Right lobe of liver (tissue), 6 donors: ENCODE measurements around the gene PNMA8B. TPM values are rescaled to one million over a fixed set of nuclear protein-coding genes. Genes with fewer than 3 reads are reported as not detected.

Experiments
- ATAC-seq, 4 donors: fragments of 200-7000 bp; cut with Tn5 transposase; one replicate each; pipeline ENCODE4 v1.9.1; 2020; ENCODE audit warnings: mild to moderate bottlenecking in 4 of 4, moderate library complexity in 4 of 4
- DNase-seq, 3 donors: peaks; one replicate each; pipeline ENCODE4 v3.0.0-alpha.2; 2020
- H3K27ac ChIP-seq, 3 donors: fragments of 200-600 bp; one replicate each; pipeline ENCODE4 v1.8.0; 2022
- H3K27me3 ChIP-seq, 2 donors: fragments of 200-600 bp; one replicate each; pipeline ENCODE4 v1.8.0; 2022
- H3K36me3 ChIP-seq, 4 donors: fragments of 200-600 bp; sonication (generic) in 1 of 4; one replicate each; pipeline versions ENCODE4 v1.5.1 to v1.8.0; 2017 to 2022; ENCODE audit warnings: control low read depth in 1 of 4
- H3K4me1 ChIP-seq, 4 donors: fragments of 200-600 bp; sonication (generic) in 1 of 4; one replicate each; pipeline versions ENCODE4 v1.5.1 to v1.8.0; 2017 to 2022; ENCODE audit warnings: control low read depth in 1 of 4
- H3K4me3 ChIP-seq, 3 donors: fragments of 200-600 bp; one replicate each; pipeline ENCODE4 v1.8.0; 2022
- H3K9me3 ChIP-seq, 4 donors: fragments of 200-600 bp; sonication (generic) in 1 of 4; one replicate each; pipeline versions ENCODE4 v1.5.1 to v1.8.0; 2017 to 2022; ENCODE audit warnings: control low read depth in 1 of 4
- POLR2A ChIP-seq: fragments of 450-650 bp; IDR thresholded peaks from one replicate; pipeline ENCODE4 v1.6.1; 2017; ENCODE audit warnings: antibody characterized with exemption, mild to moderate bottlenecking
- whole genome bisulfite sequencing: methylation state at CpG from one replicate; pipeline ENCODE4 v1.1.6; 2018; ENCODE audit warnings: low coverage, low lambda C conversion rate; ENCODE audit not compliant: insufficient coverage; ENCODE audit errors: missing lambda C conversion rate; 5-methylcytosine and 5-hydroxymethylcytosine counted together
- intact Hi-C, 2 donors: fragments of 100-400 bp; cut with DNase I; formaldehyde crosslinking; loops; one replicate each; pipeline versions ENCODE4 v1.11.2 to v1.14.1; 2022
- total RNA-seq, 6 experiments: library from RNA; depleted of rRNA in 2 of 6; stranded (reverse); fragments of >200 nt in 2 of 6; fragmentation: NEBNext Ultra II Directional in 3 of 6; extraction: Animal tissue kit (Norgen Biotek cat#: 25700) in 3 of 6; gene quantifications; one replicate each; pipeline versions ENCODE4 v1.1.0 to v1.2.4, GENCODE V29; 2016 to 2023
- TF ChIP-seq, protein P1 (sequence below), 4 donors: fragments of 200-600 bp in 3 of 4; fragments of 450-650 bp in 1 of 4; IDR thresholded peaks; one replicate each; pipeline versions ENCODE4 v1.5.1 to v1.8.0; 2016 to 2022; ENCODE audit warnings: antibody characterized with exemption in 4 of 4, mild to moderate bottlenecking in 2 of 4
- donor health status: DM: no; HTN: yes; CAD: no.
- donor health status: DM: no; HTN: no; CAD: no.
- donor health status: DM: no; HTN: no; CAD: no.
- donor health status: DM: no; HTN: yes; CAD: no.
- donor health status: DM: no; HTN: yes; CAD: no.

Gene PNMA8B
- total RNA-seq, 6 experiments from 2014 or later = 0.20 to 0.55 (median 0.33) TPM

GRCh38 chr19:46452186-46452585, 43.5 kb downstream of the PNMA8B start:
- ATAC-seq (no peak), DNase-seq (no peak)
- WGBS = 47% methylated on average over 4 of the region's 4 CpGs
- H3K27me3 ChIP-seq = no peaks in the 10 kb centered on the region
- H3K27ac ChIP-seq = no peak overlapping the region
- intact Hi-C loops = no loop called here
- no peaks in the 10 kb centered on the region for H3K36me3 ChIP-seq
- no peaks in the 10 kb centered on the region for H3K4me1 ChIP-seq
- no peaks in the 10 kb centered on the region for H3K9me3 ChIP-seq
- no peak overlapping the region for H3K4me3 ChIP-seq
- no peak for TF ChIP-seq POLR2A
- TF ChIP-seq, protein P1, sequence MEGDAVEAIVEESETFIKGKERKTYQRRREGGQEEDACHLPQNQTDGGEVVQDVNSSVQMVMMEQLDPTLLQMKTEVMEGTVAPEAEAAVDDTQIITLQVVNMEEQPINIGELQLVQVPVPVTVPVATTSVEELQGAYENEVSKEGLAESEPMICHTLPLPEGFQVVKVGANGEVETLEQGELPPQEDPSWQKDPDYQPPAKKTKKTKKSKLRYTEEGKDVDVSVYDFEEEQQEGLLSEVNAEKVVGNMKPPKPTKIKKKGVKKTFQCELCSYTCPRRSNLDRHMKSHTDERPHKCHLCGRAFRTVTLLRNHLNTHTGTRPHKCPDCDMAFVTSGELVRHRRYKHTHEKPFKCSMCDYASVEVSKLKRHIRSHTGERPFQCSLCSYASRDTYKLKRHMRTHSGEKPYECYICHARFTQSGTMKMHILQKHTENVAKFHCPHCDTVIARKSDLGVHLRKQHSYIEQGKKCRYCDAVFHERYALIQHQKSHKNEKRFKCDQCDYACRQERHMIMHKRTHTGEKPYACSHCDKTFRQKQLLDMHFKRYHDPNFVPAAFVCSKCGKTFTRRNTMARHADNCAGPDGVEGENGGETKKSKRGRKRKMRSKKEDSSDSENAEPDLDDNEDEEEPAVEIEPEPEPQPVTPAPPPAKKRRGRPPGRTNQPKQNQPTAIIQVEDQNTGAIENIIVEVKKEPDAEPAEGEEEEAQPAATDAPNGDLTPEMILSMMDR (IDR thresholded peaks at IDR 0.05) = no peak

- Histone ChIP-seq H3K27ac (no peak overlapping the region), H3K27me3 (no peaks in the 10 kb centered on the region), H3K36me3 (no peaks in the 10 kb centered on the region), H3K9me3 (no peaks in the 10 kb centered on the region), H3K4me3 (no peak overlapping the region), H3K4me1 (no peaks in the 10 kb centered on the region)
- no peak for TF ChIP-seq POLR2A
- TF ChIP-seq, protein P1 (IDR thresholded peaks at IDR 0.05) = no peak
- DNase-seq (no peak), ATAC-seq (no peak)
- WGBS = 38% methylated on average over 5 of the region's 6 CpGs
- intact Hi-C loops = no loop called here
Observed at GRCh38 chr19:46451352-46451751, 44.3 kb downstream of the PNMA8B start.

DNA sequence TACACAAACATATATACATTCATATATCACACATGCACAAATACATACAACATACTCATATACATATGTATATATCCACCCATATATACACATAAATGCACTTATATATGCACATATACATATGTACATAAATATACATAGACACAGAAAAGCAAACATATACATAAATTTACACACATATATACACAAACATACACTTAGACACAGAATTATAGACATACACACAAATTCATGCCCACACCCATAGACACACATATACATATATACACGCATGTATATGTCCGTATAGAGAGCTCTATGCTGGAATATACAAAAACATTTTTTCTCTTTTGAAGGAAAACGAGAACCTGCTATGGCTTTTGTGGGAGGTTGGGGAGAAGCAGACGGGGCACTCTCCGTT, 44.9 kb downstream of the PNMA8B start:
- 60% methylated on average over 5 of the region's 5 CpGs for WGBS
- H3K27me3 ChIP-seq = no peaks in the 10 kb centered on the region
- intact Hi-C loops = no loop called here
- H3K36me3 ChIP-seq = no peaks in the 10 kb centered on the region
- no peaks in the 10 kb centered on the region for H3K9me3 ChIP-seq
- DNase-seq (no peak), ATAC-seq (no peak)
- TF ChIP-seq, protein P1 (IDR thresholded peaks at IDR 0.05) = no peak
- no peaks in the 10 kb centered on the region for H3K4me1 ChIP-seq
- no peak overlapping the region for H3K27ac ChIP-seq
- H3K4me3 ChIP-seq = no peak overlapping the region

- ATAC-seq (no peak), DNase-seq (no peak)
- Histone ChIP-seq H3K9me3 (no peaks in the 10 kb centered on the region), H3K36me3 (no peaks in the 10 kb centered on the region), H3K4me1 (no peaks in the 10 kb centered on the region), H3K27ac (no peak overlapping the region), H3K4me3 (no peak overlapping the region), H3K27me3 (no peaks in the 10 kb centered on the region)
- intact Hi-C loops = no loop called here
- 50% methylated on average over 7 of the region's 7 CpGs for WGBS
- TF ChIP-seq, protein P1 (IDR thresholded peaks at IDR 0.05) = no peak
- TF ChIP-seq POLR2A = no peak
Observed at GRCh38 chr19:46449228-46449627, 46.4 kb downstream of the PNMA8B start.

DNA sequence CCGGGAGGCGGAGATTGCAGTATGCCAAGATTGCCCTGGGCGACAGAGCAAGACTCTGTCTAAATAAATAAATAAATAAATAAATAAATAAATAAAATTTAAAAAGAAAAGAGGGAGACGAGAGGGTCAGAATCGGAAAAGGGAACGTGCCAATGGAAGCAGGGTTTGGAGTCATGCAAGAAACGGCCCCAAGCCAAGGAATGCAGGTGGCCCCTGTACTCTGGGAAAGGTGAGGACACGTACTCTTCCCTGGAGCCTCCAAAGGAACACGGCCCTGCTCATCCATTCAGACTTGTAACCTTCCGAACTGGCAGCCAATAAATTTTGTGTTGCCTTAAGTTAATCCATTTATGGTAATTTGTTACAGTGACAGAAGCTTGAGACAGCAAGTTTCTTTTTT, 47.1 kb downstream of the PNMA8B start:
- no peak overlapping the region for H3K4me3 ChIP-seq
- H3K27me3 ChIP-seq = no peaks in the 10 kb centered on the region
- H3K36me3 ChIP-seq = no peaks in the 10 kb centered on the region
- no peak for DNase-seq
- no peak for TF ChIP-seq POLR2A
- TF ChIP-seq, protein P1 (IDR thresholded peaks at IDR 0.05) = no peak
- intact Hi-C loops = no loop called here
- no peaks in the 10 kb centered on the region for H3K4me1 ChIP-seq
- no peaks in the 10 kb centered on the region for H3K9me3 ChIP-seq
- no peak for ATAC-seq
- H3K27ac ChIP-seq = no peak overlapping the region
- WGBS = 84% methylated on average over 8 of the region's 10 CpGs
